NT2/D1 (cell line): Measurements from ENCODE around the gene UBE2J1.

Experiments
- SUZ12 ChIP-seq: IDR thresholded peaks from 2 replicates; pipeline ENCODE4 v1.6.1; 2011; ENCODE audit not compliant: insufficient read length, insufficient read depth; ENCODE audit errors: extremely low read depth
- ZNF274 ChIP-seq: IDR thresholded peaks from 2 replicates; pipeline ENCODE4 v1.6.1; 2011; ENCODE audit warnings: mild to moderate bottlenecking, low read depth, low read length

- TF ChIP-seq ZNF274 (no peak), SUZ12 (no peak)
Observed at GRCh38 chr6:89392823-89393222, 40.3 kb upstream of the UBE2J1 start.
